GM19372 (cell line): Measurements from ENCODE around the gene CALR3.

Experiments
- ATAC-seq: cut with Tn5 transposase; IDR thresholded peaks from one replicate; pipeline ENCODE4 v1.9.1; 2021; ENCODE audit warnings: mild to moderate bottlenecking, low read depth, moderate library complexity; ENCODE audit not compliant: unreplicated experiment

The CALR3 gene

GRCh38 chr19:16436780-16437332 lies 59.1 kb downstream of the CALR3 start:
- no peak for ATAC-seq

- no peak for ATAC-seq
Observed at GRCh38 chr19:16435999-16436650, 59.8 kb downstream of the CALR3 start.

GRCh38 chr19:16435238-16435917 lies 60.6 kb downstream of the CALR3 start:
- ATAC-seq: no peak

GRCh38 chr19:16433986-16434385 lies 62.0 kb downstream of the CALR3 start:
- no peak for ATAC-seq

- ATAC-seq: no peak
Observed at GRCh38 chr19:16429759-16430091, 66.2 kb downstream of the CALR3 start.

- no peak for ATAC-seq
Observed at GRCh38 chr19:16429066-16429758, 66.8 kb downstream of the CALR3 start.
